ENCODE measurements around the gene SUN2. TPM values are rescaled to one million over a fixed set of nuclear protein-coding genes. Genes with fewer than 3 reads are reported as not detected.
"Not testable (repeated sequence)": the region's sequence is repeated elsewhere in the genome, so short reads cannot be mapped to it uniquely, and the experiment has no call there.

Gene SUN2, protein sequence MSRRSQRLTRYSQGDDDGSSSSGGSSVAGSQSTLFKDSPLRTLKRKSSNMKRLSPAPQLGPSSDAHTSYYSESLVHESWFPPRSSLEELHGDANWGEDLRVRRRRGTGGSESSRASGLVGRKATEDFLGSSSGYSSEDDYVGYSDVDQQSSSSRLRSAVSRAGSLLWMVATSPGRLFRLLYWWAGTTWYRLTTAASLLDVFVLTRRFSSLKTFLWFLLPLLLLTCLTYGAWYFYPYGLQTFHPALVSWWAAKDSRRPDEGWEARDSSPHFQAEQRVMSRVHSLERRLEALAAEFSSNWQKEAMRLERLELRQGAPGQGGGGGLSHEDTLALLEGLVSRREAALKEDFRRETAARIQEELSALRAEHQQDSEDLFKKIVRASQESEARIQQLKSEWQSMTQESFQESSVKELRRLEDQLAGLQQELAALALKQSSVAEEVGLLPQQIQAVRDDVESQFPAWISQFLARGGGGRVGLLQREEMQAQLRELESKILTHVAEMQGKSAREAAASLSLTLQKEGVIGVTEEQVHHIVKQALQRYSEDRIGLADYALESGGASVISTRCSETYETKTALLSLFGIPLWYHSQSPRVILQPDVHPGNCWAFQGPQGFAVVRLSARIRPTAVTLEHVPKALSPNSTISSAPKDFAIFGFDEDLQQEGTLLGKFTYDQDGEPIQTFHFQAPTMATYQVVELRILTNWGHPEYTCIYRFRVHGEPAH
- total RNA-seq (100 to 1,000 TPM in 3 of 4 donors, 10 to 100 TPM in 1; 57.6 to 152 (median 106) TPM), polyA plus RNA-seq (100 to 1,000 TPM in 1 of 3 donors, 10 to 100 TPM in 2; 64.9 to 142 (median 93.6) TPM)
- long read RNA-seq, donor 1, partial matches to known transcripts = 48 of 259 reads
- long read RNA-seq, donor 1, other reads (novel, unspliced or antisense) = 211 of 259 reads
- long read RNA-seq, donor 2, partial matches to known transcripts = 271 of 641 reads
- long read RNA-seq, donor 2, other reads (novel, unspliced or antisense) = 370 of 641 reads

DNA sequence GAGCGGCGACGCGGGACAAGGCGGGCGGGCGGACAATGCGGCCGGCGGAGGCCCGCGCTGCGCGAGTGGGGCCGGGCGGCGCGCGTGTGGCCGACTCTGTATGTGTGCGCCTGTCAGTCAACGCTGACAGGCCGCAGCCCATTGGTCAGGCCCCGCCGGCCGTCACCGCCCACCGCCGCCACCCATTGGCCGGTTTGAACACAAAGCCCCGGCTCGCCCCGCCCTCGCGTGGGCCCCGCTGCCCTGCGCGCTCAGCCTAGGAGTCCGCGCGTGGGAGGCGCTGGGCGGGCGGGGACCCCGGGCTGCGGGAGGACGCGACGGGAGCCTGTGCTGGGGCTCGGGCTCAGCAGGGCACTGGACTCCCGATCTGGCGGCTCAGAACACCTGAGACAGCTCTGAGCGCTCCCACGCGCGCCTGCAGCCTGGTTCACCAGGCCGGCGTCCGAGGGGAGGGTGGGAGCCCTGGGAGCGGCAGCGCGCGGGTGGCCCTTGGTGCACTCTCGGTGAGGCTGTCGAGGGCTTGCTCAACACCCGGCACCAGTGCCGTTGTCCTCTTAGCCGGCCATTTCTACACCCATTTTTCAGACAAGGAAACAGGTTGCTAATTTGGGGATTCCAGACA is at the start of gene SUN2:
Gene SUN2 (minus strand): TSS at position 88 of the 622 bp plus-strand sequence. CDS start 3,370 bp downstream, outside the sequence.
- intact Hi-C loops (cut with DNase I) = loop anchor here in 1 of 2 donors (2.0 kb wide), 1 partner anchor 21 kb away; no protein-coding TSS in a partner anchor
- peaks cover 37% of the 10 kb centered on the region for H3K4me1 ChIP-seq

DNA sequence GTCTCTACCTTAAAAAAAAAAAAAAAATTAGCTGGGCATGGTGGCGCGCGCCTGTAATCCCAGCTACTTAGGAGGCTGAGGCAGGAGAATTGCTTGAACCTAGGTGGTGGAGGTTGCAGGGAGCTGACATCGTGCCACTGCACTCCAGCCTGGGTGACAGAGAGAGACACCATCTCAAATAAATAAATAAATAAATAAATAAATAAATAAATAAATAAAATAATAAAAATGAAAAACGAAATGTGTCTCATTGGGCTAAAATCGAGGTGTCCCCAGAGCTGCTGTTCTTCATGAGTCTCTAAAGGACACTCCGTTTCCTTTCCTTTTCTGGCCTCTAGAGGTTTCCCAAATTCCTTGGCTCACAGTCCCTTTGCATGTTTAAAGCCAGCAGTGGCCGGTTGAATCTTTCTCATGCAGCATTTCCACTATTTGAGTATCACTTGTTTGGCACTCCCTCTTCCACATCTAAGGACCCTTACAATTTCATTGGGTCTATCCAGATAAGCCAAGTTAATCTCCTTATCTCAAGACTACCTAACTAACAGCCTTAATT is 49.3 kb upstream of the SUN2 start:
- 65 to 72% (median 68%) methylated on average over 8 of the region's 8 CpGs for WGBS, 3 donors
- H3K9me3 ChIP-seq; ATAC-seq; H3K4me1 ChIP-seq; H3K27ac ChIP-seq; H3K4me3 ChIP-seq; intact Hi-C loops (cut with DNase I); DNase-seq; H3K36me3 ChIP-seq (ENCODE audit: insufficient read depth in 1 of 2, low read depth in 1 of 2): not testable (repeated sequence)
- H3K27me3 ChIP-seq (ENCODE audit: insufficient read depth in 3 of 3, low read length in 2 of 3) = peaks cover 0 to 18% (median 7%) of the 10 kb centered on the region in 3 donors

More for the DNA sequence above, at the start of gene SUN2:
- ATAC-seq (peak; percentile 72 to 76 (median 74)), DNase-seq (peak; percentile 95 to 97)
- Histone ChIP-seq H3K27me3 (ENCODE audit: insufficient read depth in 3 of 3, low read length in 2 of 3) (no peaks in the 10 kb centered on the region), H3K27ac (peak within 1 kb of the TSS; percentile 97), H3K9me3 (no peaks in the 10 kb centered on the region), H3K4me3 (peak within 1 kb of the TSS; percentile 77), H3K36me3 (ENCODE audit: insufficient read depth in 1 of 2, low read depth in 1 of 2) (peaks cover under 1 to 27% of the 10 kb centered on the region in 2 donors)
- WGBS, 3 donors = 1 to 2% (median 1%) methylated on average over 31 to 68 of the region's 68 CpGs
- TF ChIP-seq, protein P1, sequence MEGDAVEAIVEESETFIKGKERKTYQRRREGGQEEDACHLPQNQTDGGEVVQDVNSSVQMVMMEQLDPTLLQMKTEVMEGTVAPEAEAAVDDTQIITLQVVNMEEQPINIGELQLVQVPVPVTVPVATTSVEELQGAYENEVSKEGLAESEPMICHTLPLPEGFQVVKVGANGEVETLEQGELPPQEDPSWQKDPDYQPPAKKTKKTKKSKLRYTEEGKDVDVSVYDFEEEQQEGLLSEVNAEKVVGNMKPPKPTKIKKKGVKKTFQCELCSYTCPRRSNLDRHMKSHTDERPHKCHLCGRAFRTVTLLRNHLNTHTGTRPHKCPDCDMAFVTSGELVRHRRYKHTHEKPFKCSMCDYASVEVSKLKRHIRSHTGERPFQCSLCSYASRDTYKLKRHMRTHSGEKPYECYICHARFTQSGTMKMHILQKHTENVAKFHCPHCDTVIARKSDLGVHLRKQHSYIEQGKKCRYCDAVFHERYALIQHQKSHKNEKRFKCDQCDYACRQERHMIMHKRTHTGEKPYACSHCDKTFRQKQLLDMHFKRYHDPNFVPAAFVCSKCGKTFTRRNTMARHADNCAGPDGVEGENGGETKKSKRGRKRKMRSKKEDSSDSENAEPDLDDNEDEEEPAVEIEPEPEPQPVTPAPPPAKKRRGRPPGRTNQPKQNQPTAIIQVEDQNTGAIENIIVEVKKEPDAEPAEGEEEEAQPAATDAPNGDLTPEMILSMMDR (IDR thresholded peaks at IDR 0.05) = no peak

DNA sequence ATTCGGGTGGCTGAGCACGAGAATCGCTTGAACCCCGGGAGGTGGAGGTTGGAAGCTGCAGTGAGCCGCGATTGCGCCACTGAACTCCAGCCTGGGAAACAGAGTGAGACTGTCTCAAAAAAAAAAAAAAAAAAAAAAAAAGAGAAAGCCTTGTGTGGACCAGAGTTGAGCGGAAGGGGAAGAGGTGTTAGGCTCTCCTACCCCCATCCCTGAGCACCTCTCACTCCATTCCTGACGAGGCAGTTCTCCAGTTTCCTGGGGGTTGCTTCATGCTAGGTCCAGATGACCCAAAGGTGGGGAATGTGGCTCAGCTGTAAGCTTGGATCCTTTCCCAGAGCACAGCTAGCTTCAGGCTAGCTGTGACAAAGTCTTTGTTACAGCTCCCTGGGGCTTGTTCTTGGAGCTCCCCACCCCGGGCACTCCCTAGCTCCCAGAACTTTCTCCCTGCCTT is 46.9 kb upstream of the SUN2 start:
- TF ChIP-seq, protein P1 (IDR thresholded peaks at IDR 0.05) = no peak
- 14 to 21% (median 18%) methylated on average over 10 of the region's 10 CpGs for WGBS, 3 donors
- Histone ChIP-seq H3K4me3 (no peak overlapping the region), H3K9me3 (no peaks in the 10 kb centered on the region), H3K4me1 (peaks cover 3% of the 10 kb centered on the region), H3K27me3 (ENCODE audit: insufficient read depth in 3 of 3, low read length in 2 of 3) (peaks cover 0 to 31% (median 6%) of the 10 kb centered on the region in 3 donors), H3K36me3 (ENCODE audit: insufficient read depth in 1 of 2, low read depth in 1 of 2) (no peaks in the 10 kb centered on the region), H3K27ac (no peak overlapping the region)
- intact Hi-C loops (cut with DNase I) = no loop called here
- ATAC-seq = peak; percentile 95 to 99 (median 98)
- peak; percentile 58 to 79 for DNase-seq

DNA sequence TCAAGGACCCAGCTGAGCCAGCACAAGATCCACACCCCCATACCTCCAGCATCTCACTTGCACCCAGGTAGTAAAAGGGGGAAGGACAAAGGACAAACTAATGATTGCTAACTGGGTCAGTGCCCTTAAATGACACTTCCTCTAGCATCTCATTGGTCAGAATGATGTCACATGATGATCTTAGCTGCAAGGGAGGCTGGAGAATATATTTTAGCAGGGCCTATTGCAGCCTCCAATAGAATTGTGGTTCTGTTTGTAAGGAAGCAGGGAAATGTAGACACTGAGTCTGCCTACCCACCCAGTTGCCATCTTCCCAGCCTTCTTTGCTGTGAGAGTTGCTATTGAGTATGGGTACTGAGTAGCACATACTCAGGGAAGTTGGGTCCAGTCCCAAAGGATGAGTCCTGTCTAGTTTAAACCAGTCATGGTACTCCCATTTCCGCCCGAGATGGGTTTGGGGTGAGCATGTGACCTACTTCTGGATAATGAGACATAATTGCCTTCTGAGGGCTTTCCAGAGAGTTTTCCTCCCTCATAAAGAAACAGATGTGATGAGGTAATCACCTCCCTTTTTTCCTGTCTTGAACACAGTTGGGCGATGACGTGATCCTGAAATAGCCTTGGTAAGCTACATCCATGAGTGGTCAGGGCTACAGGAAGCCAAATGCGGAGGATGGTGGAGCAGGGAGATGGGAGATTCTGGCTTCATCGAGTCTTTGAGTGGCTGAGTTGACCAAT is 43.6 kb upstream of the SUN2 start:
- Histone ChIP-seq H3K4me3 (no peak overlapping the region), H3K4me1 (peaks cover 3% of the 10 kb centered on the region), H3K36me3 (ENCODE audit: insufficient read depth in 1 of 2, low read depth in 1 of 2) (no peaks in the 10 kb centered on the region), H3K27me3 (ENCODE audit: insufficient read depth in 3 of 3, low read length in 2 of 3) (peaks cover 0 to 32% (median 4%) of the 10 kb centered on the region in 3 donors), H3K27ac (no peak overlapping the region), H3K9me3 (no peaks in the 10 kb centered on the region)
- no peak for DNase-seq
- ATAC-seq = no peak
- 62 to 67% (median 66%) methylated on average over 6 of the region's 6 CpGs for WGBS, 3 donors
- TF ChIP-seq, protein P1 (IDR thresholded peaks at IDR 0.05) = no peak
- intact Hi-C loops (cut with DNase I) = no loop called here

Measured in psoas muscle (tissue), 8 donors.